GM23338 (cell line): ENCODE results near the gene ZEB2. TPM values are rescaled to one million over a fixed set of nuclear protein-coding genes. Genes with fewer than 3 reads are reported as not detected.
A peak's percentile ranks its signal among the peaks of the same experiment; 100 is the strongest.

Source experiments
- ATAC-seq: fragments of 200-7000 bp; cut with Tn5 transposase; 3 replicates; pipeline ENCODE4 v1.9.1; 2020
- DNase-seq: peaks from one replicate; pipeline ENCODE4 v3.0.0-alpha.2; 2015; ENCODE audit warnings: low spot score
- H2AFZ ChIP-seq: fragments of 200-600 bp; sonication (generic); 2 replicates; pipeline ENCODE4 v1.8.0; 2016; ENCODE audit warnings: antibody characterized with exemption, mild to moderate bottlenecking, moderate library complexity
- H3F3A ChIP-seq: fragments of 200-600 bp; sonication (generic); replicated peaks from 2 replicates; pipeline ENCODE4 v1.8.0; 2017; ENCODE audit warnings: antibody characterized with exemption, mixed run types, low read depth
- H3K27ac ChIP-seq: fragments of 200-600 bp; sonication (generic); 2 replicates; pipeline ENCODE4 v1.6.1; 2016; ENCODE audit warnings: low read depth
- H3K27me3 ChIP-seq: fragments of 200-600 bp; sonication (generic); 2 replicates; pipeline ENCODE4 v1.8.0; 2016; ENCODE audit warnings: mild to moderate bottlenecking, mixed run types, moderate library complexity; ENCODE audit not compliant: insufficient read depth
- H3K36me3 ChIP-seq: fragments of 200-600 bp; sonication (generic); 2 replicates; pipeline ENCODE4 v1.8.0; 2016; ENCODE audit warnings: mild to moderate bottlenecking; ENCODE audit not compliant: insufficient read depth
- H3K4me1 ChIP-seq: fragments of 200-600 bp; sonication (generic); 2 replicates; pipeline ENCODE4 v1.8.0; 2016; ENCODE audit warnings: mild to moderate bottlenecking, moderate library complexity; ENCODE audit not compliant: insufficient read depth
- H3K4me2 ChIP-seq: fragments of 200-600 bp; sonication (generic); 2 replicates; pipeline ENCODE4 v1.7.1; 2017; ENCODE audit warnings: mixed run types
- H3K4me3 ChIP-seq: fragments of 200-600 bp; sonication (generic); 2 replicates; pipeline ENCODE4 v1.6.1; 2016; ENCODE audit warnings: mixed run types
- H3K79me2 ChIP-seq: fragments of 200-600 bp; sonication (generic); replicated peaks from 2 replicates; pipeline ENCODE4 v1.8.0; 2017; ENCODE audit warnings: mild to moderate bottlenecking; ENCODE audit not compliant: insufficient read depth
- H3K9me2 ChIP-seq: fragments of 200-600 bp; sonication (generic); 2 replicates; pipeline ENCODE4 v1.8.0; 2017; ENCODE audit not compliant: insufficient read depth
- H4K20me1 ChIP-seq: fragments of 200-600 bp; sonication (generic); replicated peaks from 2 replicates; pipeline ENCODE4 v1.8.0; 2017; ENCODE audit warnings: mild to moderate bottlenecking; ENCODE audit not compliant: insufficient read depth
- H3K27ac Mint-ChIP-seq: 2 replicates; pipeline ENCODE4 v1.8.0; 2020; ENCODE audit warnings: inconsistent platforms, mild to moderate bottlenecking, moderate library complexity, mixed read lengths
- H3K27me3 Mint-ChIP-seq: 3 replicates; pipeline ENCODE4 v1.8.0; 2022; ENCODE audit warnings: low read depth, mild to moderate bottlenecking, moderate library complexity, mixed read lengths, inconsistent platforms; ENCODE audit not compliant: insufficient read depth, poor library complexity
- H3K36me3 Mint-ChIP-seq: 3 replicates; pipeline ENCODE4 v1.8.0; 2021; ENCODE audit warnings: low read depth, mild to moderate bottlenecking, inconsistent platforms, moderate library complexity, mixed read lengths
- H3K4me1 Mint-ChIP-seq: 3 replicates; pipeline ENCODE4 v1.8.0; 2020; ENCODE audit warnings: mild to moderate bottlenecking, inconsistent platforms, mixed read lengths
- H3K4me3 Mint-ChIP-seq: 3 replicates; pipeline ENCODE4 v1.8.0; 2021; ENCODE audit warnings: moderate library complexity, mild to moderate bottlenecking, inconsistent platforms, mixed read lengths
- H3K9me3 Mint-ChIP-seq: 3 replicates; pipeline ENCODE4 v1.8.0; 2020; ENCODE audit warnings: moderate library complexity, mild to moderate bottlenecking, inconsistent platforms, mixed read lengths
- CREB1 ChIP-seq: fragments of 250-450 bp; sonication (Bioruptor Pico); IDR thresholded peaks from 2 replicates; pipeline ENCODE4 v1.5.0; 2020; ENCODE audit warnings: low read depth, mild to moderate bottlenecking, moderate library complexity
- CTCF ChIP-seq, 2 experiments: fragments of 200-600 bp in 1 of 2; sonication (generic) in 1 of 2; conservative IDR thresholded peaks; 2 replicates each; pipeline versions ENCODE4 v1.5.1 to v1.6.1; 2016 to 2017; ENCODE audit warnings: antibody characterized with exemption in 2 of 2, low read depth in 2 of 2, mild to moderate bottlenecking in 2 of 2, moderate library complexity in 1 of 2
- ETS1 ChIP-seq: IDR thresholded peaks from 2 replicates; pipeline ENCODE4 v1.6.1; 2016; ENCODE audit warnings: antibody characterized with exemption
- EZH2 ChIP-seq: fragments of 200-600 bp; sonication (generic); IDR thresholded peaks from one replicate; pipeline ENCODE4 v1.8.0; 2017; ENCODE audit warnings: antibody characterized with exemption, mild to moderate bottlenecking, low read depth; ENCODE audit not compliant: unreplicated experiment
- EZH2phosphoT487 ChIP-seq: fragments of 200-600 bp; sonication (generic); IDR thresholded peaks from one replicate; pipeline ENCODE4 v1.8.1; 2018; ENCODE audit warnings: antibody characterized with exemption; ENCODE audit not compliant: unreplicated experiment
- JUNB ChIP-seq: IDR thresholded peaks from one replicate; pipeline ENCODE4 v1.6.1; 2016; ENCODE audit warnings: antibody characterized with exemption; ENCODE audit not compliant: unreplicated experiment
- NANOG ChIP-seq: IDR thresholded peaks from 2 replicates; pipeline ENCODE4 v1.6.1; 2016; ENCODE audit warnings: antibody characterized with exemption, borderline replicate concordance
- POLR2AphosphoS5 ChIP-seq: IDR thresholded peaks from 2 replicates; pipeline ENCODE4 v1.6.1; 2016; ENCODE audit warnings: antibody characterized with exemption, low read depth
- REST ChIP-seq: IDR thresholded peaks from one replicate; pipeline ENCODE4 v1.6.1; 2018; ENCODE audit warnings: antibody characterized with exemption; ENCODE audit not compliant: unreplicated experiment
- STAT1 ChIP-seq: IDR thresholded peaks from one replicate; pipeline ENCODE4 v1.6.1; 2016; ENCODE audit warnings: antibody characterized with exemption; ENCODE audit not compliant: unreplicated experiment
- ZNF114 ChIP-seq: fragments of 250-450 bp; sonication (Bioruptor Pico); IDR thresholded peaks from 2 replicates; pipeline ENCODE4 v1.5.0; 2020; ENCODE audit warnings: mild to moderate bottlenecking, moderate library complexity
- ZNF331 ChIP-seq: fragments of 250-450 bp; sonication (Bioruptor Pico); IDR thresholded peaks from 2 replicates; pipeline ENCODE4 v1.5.0; 2020; ENCODE audit warnings: low read depth, mild to moderate bottlenecking, moderate library complexity
- ZNF462 ChIP-seq: fragments of 250-450 bp; sonication (Bioruptor Pico); IDR thresholded peaks from 2 replicates; pipeline ENCODE4 v1.5.0; 2020; ENCODE audit warnings: mild to moderate bottlenecking, moderate library complexity
- polyA plus RNA-seq: library from polyadenylated mRNA; unstranded; fragments of >200 nt; fragmentation: Nextera tagmentation; extraction: Ambion mirVana; gene quantifications from 2 replicates; pipeline ENCODE4 v1.2.1, GENCODE V29; 2016
- total RNA-seq: library from RNA; depleted of rRNA; stranded (reverse); fragments of >200 nt; shearing (Covaris generic); gene quantifications from 2 replicates; pipeline ENCODE4 v1.2.3, GENCODE V29; 2014

Gene ZEB2
- total and polyA plus RNA-seq, 2 experiments from 2014 or later, result 0.45 TPM; not detected in 1

GRCh38 chr2:144402251-144402650 lies 117.7 kb downstream of the ZEB2 start:
- Mint-ChIP-seq H3K9me3 (no peaks in the 10 kb centered on the region), H3K36me3 (no peaks in the 10 kb centered on the region), H3K4me3 (no peak overlapping the region), H3K27me3 (no peaks in the 10 kb centered on the region), H3K27ac (no peak overlapping the region), H3K4me1 (peaks cover 20% of the 10 kb centered on the region)
- Histone ChIP-seq H3K4me3 (no peak overlapping the region), H3K27me3 (no peaks in the 10 kb centered on the region), H3F3A (no peaks in the 10 kb centered on the region), H2AFZ (peak overlapping the region; percentile 74), H3K9me2 (peaks cover 13% of the 10 kb centered on the region), H3K4me1 (peaks cover 16% of the 10 kb centered on the region), H3K27ac (no peak overlapping the region), H3K79me2 (no peaks in the 10 kb centered on the region), H3K36me3 (no peaks in the 10 kb centered on the region), H4K20me1 (no peaks in the 10 kb centered on the region), H3K4me2 (no peak overlapping the region)
- DNase-seq (no peak), ATAC-seq (peak; percentile 52)
- TF ChIP-seq EZH2phosphoT487 (no peak), EZH2 (no peak), ZNF331 (CRISPR knock-in tag) (no peak), ETS1 (no peak), POLR2AphosphoS5 (no peak), ZNF462 (CRISPR knock-in tag) (no peak), ZNF114 (CRISPR knock-in tag) (no peak), NANOG (no peak), CTCF (conservative IDR thresholded peaks at IDR 0.05; ENCODE audit: low read depth in 2 of 2) (no peak), CREB1 (CRISPR knock-in tag) (no peak), JUNB (no peak), STAT1 (no peak), REST (no peak)
